GM21529 (cell line): Measurements from ENCODE around the gene AKAP11.
"Not testable (repeated sequence)": the region's sequence is repeated elsewhere in the genome, so short reads cannot be mapped to it uniquely, and the experiment has no call there.

Source experiments
- ATAC-seq: cut with Tn5 transposase; IDR thresholded peaks from one replicate; pipeline ENCODE4 v1.9.1; 2021; ENCODE audit not compliant: unreplicated experiment

The AKAP11 gene, protein sequence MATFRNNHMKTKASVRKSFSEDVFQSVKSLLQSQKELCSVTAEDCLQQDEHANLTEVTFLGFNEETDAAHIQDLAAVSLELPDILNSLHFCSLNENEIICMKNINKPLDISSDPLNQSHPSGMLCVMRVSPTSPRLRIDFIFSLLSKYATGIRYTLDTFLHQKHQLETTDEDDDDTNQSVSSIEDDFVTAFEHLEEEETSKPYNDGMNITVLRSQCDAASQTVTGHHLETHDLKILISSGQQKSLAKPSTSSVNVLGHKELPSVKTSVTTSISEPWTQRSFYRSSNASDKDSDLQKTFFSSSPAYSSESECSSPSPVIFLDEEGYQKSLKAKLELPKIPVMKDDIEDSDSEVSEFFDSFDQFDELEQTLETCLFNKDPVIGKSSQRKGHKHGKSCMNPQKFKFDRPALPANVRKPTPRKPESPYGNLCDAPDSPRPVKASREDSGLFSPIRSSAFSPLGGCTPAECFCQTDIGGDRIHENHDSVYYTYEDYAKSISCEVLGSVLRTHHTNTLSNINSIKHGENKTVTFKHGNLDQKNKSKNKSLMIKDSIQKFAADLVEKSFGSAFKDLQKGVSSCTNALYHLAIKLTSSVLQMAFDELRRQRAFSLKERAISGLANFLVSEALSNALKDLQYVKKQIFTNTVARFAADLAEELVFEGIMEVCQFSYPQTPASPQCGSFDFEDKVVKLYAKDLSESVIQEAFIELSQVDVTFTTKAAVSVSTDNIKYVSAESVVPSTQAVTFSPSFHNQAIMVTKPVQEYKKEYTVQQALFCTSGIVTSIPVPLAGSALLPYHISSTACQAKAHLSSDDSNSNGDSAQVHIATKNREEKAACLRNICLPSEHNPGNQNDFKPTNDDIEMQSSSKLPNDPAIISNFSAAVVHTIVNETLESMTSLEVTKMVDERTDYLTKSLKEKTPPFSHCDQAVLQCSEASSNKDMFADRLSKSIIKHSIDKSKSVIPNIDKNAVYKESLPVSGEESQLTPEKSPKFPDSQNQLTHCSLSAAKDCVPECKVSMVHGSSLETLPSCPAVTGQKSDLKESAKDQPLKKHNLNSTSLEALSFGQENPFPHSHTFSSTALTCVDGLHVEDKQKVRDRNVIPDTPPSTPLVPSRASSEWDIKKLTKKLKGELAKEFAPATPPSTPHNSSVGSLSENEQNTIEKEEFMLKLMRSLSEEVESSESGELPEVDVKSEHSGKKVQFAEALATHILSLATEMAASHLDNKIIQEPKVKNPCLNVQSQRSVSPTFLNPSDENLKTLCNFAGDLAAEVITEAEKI (N-terminal part only)

DNA sequence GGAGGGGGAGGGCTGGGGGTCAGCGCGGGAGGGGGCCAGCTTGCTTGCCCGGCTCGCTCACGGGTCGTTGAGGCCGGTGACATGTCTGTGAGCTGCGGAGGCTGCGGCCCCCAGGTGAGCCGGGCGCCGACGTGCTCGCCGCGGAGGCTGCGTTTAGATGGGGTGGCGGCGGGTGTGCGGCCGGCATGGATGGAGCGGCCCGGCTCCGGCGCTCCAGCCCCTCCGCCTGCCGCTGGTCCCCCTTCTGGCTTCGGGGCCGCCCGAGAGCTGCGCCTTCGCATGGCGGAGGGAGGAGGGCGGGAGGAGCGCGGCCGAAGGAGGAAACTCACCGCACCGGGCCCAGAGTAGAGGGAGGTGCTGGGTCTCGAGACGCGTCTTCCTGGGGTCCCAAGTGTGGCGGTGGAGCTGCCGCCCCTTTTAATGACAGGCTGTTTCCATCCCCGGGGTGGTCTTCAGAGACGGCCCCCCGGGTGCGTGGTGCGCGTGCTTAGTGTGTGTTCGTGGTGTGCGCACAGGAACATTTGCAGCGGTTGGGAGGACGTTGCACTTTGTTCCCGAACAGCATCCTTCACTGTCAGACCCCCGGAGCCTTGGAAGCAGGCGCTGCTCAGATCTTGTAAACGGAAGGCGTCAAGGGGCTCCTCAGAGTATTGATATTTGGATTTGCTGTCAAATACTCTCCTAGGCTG, at the start of gene AKAP11:
Gene AKAP11 (plus strand): TSS at position 38 of the 689 bp plus-strand sequence. CDS start 14,197 bp downstream, outside the sequence.
- ATAC-seq, result peak; percentile 15

DNA sequence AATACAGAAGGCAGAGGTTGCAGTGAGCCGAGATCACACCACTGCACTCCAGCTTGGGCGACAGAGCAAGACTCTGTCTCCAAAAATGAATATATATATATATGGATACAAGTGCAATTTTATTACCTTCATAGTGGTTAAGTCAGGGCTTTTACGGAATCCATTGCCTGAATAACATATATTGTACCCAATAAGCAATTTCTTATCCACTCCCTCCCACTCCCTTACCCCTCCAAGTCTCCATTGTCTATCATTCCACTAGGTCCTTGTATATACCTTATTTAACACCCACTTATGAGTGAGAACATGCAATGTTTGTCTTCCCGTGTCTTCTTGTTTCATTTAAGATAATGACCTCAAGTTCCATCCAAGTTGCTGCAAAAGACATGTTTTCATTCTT, 48.3 kb upstream of the AKAP11 start:
- ATAC-seq, result no peak

DNA sequence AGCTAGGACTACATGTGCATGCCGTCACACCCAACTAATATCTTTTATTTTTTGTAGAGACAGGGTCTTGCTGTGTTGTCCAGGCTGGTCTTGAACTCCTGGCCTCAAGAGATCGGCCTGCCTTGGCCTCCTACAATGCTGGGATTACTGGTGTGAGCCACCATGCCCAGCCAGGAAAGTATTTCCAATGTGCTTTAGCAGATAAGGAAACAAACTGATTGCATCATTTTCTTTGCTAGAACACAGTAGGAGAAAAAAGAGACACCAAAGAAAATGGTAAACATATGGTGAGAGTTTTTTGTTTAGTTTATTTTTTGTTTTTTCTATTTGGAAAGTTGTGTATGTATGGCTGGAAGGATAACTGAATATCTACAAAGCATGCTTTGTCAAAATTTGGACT, 46.9 kb upstream of the AKAP11 start:
- ATAC-seq, result no peak

DNA sequence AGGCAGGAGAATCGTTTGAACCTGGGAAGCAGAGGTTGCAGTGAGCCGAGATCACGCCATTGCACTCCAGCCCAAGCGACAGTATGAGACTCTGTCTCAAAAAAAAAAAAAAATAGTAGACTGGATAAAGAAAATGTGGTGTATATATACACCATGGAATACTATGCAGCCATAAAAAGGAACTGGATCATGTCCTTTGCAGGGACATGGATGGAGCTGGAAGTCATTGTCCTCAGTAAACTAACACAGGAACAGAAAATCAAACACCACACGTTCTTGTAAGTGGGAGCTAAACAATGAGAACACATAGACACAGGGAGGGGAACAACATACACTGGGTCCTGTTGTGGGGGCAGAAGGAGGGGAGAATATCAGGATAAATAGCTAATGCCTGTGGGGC, 45.2 kb upstream of the AKAP11 start:
- not testable (repeated sequence) for ATAC-seq

DNA sequence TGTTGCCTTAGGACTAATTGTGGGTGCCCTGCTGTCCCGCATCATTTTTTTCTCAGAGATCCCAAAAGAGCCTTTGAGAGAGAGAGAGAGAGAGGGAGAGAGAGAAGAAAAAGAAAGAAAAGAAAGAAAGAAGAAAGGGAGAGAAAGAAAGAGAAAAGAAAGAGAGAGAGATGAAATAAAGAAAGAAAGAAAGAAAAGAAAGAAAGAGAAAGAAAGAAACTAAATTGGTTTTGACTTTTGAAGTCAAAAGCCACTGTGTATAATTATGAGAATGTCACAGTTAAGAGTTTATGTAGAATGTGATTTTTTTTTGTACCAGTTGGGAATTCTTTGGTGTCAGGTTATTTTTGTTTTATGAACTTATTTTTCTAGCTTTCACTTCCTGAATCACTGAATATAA, 43.4 kb upstream of the AKAP11 start:
- no peak for ATAC-seq

DNA sequence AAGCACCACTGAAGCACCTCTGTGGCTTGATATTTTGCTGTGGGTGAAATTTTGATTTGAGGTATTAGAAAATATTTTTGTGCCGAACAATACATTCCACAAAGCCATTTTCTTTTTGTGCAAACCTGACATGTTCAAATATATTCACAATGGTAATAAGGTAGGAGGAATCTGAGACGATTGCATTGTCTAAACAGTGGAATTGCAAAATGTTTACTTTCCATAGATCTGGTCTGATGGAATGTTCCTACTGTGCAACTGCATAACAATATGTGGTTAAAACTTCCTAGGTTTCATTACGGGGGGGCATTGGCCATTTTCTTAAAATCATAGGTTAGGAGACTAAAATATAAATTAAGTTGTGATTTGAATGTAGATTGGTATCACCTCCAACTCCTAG, 42.7 kb upstream of the AKAP11 start:
- ATAC-seq, result no peak

DNA sequence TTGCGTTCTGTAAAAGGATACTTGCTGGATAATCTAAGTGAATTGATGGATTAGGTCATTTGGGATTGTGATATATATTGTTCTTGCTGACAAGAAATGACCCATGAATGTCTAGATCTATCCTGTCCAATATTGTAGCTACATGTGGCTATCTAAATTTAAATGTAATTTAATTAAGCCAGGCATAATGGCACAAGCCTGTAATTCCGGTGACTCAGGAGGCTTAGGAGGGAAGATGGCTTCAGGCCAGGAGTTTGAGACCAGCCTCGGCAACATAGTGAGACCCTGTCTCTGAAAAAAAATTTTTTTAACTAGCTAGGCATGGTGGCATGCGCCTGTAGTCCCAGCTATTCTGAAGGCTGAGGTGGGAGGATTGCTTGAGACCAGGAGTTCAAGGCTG, 39.3 kb upstream of the AKAP11 start:
- ATAC-seq, result no peak

DNA sequence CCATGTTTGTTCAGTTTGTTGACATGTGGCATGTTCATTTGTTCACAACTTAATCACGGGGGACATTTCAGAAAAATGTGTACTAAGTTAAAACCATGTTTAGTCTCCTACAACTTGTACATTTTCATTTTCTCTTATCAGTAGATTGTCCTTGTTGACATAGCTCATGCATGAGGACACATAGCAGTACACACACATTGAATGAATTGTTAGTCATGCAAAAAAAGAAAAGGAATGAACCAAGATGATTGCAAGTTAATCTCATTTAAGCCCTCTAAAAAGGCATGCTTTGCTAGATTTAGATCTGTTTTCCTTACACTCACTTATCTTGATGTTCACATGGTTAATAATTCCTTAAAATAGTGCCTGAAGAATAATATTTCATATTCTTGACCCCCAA, 38.2 kb upstream of the AKAP11 start:
- no peak for ATAC-seq

DNA sequence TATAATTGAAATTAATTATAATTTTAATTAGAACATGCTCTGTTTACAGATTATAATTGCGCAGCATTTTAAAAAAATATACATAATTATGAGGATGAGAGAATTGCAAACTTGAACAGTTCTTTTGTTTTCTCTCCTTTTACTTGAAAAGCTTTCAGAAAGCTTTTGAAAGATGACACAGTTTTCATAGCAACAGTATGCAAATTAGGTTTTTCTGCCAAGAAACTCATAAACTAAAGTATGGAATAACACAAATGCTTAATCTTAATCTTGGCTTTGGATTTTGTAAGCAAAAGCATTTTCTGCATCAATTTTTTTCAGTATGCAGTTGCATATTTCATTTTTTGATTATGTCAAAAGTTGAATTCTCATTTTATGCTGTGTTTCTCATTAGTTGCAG, 32.8 kb upstream of the AKAP11 start:
- no peak for ATAC-seq

DNA sequence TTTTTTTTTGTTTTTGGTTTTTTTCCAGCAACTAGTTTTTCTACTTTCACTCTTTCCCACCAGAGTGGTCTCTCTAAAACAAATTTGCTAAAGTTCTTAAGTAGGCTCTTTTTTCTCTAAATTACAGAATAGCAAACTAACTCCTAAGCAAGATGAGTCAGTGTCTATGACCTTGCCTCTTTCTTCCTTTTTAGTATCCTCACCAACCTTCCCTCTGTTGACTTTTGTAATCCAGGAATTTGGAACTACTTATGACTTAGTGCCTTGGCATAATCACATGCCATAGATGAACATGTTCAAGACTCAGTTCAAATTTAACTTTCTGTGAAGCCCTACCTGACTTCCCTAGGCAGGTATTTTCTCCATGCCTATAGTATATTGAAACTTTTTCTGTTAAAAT, 32.3 kb upstream of the AKAP11 start:
- ATAC-seq, result no peak

DNA sequence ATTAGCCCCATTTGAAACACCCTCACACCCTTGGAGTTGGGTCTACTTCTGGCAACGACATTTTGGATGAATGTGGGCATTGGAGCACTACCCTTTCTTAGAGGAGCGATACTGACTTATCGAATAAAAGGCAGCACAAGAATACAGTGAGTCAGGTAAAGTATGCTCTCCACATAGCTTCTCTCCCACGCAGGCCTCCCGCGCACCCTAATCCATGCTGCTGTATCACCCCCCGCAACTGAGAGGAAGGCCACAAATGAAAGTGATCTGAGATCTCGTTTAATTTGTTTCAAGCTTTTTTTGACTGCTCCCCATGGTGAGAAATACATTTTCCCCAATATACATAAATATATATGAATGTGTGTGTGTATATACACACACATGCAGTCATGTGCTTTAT, 25.4 kb upstream of the AKAP11 start:
- ATAC-seq, result no peak

DNA sequence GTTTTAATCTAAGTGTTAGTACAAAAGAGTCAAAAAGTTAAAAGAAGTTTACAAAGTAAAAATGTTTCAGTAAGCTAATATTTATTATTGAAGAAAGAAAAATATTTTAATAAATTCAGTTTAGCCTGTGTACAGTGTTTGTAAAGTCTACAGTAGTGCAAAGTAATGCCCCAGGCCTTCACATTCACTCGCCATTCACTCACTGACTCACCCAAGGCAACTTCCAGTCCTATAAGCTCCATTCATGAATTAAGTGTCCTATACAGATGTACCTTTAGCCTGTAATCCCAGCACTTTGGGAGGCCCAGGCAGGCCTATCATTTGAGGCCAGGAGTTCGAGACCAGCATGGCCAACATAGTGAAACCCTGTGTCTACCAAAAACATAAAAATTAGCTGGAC, 24.1 kb upstream of the AKAP11 start:
- ATAC-seq, result no peak

DNA sequence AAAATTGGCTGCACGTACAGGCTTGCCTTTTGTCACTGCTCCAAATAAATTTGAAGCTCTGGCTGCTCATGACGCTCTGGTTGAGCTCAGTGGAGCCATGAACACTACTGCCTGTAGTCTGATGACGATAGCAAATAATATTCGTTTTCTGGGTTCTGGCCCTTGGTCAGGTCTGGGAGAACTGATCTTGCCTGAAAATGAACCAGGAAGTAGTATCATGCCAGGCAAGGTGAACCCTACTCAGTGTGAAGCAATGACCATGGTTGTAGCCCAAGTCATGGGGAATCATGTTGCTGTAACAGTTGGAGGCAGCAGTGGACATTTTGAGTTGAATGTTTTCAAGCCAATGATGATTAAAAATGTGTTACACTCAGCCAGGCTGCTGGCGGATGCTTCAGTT, 16.1 kb upstream of the AKAP11 start:
- ATAC-seq, result no peak

DNA sequence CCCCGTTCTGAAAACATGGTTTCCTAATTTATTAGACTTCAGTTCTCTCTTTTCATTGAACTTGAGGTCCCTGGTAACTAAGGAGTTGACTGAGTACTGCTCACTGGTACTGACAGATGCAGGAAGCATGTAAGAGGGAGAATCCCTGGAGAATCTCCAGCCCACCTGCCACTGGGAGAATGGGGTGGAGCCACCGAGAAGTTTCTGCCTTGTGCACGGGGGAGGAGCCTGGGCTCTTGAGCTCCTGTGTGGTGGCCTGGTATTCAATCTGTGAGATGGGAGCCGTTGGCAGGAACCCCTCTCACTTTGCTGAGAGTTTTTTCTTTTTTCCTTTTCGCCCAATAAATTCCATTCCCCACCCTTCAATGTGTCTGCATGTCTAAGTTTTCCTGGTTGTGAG, 13.2 kb upstream of the AKAP11 start:
- ATAC-seq, result no peak

DNA sequence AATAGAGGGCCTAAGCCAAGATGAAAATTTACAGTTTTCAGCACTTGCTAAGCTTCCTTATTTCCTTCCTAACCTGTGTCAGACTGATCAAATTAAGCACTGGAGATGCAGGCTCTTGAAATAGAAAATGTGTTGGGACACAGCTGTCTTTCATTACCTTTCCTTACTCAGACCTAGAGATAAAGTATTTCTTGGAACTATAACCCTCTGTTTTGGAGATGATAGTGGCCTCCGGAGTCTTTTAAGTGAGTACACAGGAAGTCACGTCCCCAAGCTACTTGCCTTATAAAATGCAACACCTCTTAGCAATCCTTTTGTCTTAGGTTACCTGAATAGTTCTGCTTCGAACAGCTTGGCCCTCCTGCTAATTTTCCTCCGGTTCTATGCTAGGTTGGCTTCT, 12.4 kb upstream of the AKAP11 start:
- no peak for ATAC-seq

DNA sequence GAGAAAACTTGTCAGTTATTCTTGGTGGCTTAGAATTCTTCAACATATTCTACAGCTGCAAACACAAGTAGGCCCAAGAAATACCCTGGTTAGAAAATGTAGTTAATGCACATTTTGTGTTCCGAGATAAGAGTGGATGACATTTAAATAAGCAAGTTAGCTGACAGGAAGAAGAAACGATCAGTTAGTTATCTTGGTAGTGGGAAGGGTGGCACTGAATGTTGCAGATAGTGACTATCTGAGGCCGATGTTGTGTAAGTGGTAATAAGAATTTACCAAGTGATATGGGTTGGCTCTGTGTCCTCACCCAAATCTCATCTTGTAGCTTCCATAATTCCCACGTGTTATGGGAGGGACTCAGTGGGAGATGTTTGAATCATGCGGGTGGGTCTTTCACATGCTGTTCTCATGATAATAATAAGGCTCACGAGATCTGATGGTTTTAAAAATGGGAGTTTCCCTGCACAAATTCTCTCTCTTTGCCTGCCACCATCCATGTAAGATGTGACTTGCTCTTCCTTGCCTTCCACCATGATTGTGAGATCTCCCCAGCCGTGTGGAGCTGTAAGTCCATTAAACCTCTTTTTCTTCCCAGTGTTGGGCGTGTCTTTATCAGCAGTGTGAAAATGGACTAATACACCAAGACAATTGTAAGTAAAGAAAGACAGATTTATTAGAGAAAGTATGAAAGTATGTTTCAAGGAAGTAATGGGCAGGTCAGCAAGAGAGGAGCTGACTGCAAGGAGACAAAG, 10.9 kb upstream of the AKAP11 start:
- ATAC-seq, result no peak

DNA sequence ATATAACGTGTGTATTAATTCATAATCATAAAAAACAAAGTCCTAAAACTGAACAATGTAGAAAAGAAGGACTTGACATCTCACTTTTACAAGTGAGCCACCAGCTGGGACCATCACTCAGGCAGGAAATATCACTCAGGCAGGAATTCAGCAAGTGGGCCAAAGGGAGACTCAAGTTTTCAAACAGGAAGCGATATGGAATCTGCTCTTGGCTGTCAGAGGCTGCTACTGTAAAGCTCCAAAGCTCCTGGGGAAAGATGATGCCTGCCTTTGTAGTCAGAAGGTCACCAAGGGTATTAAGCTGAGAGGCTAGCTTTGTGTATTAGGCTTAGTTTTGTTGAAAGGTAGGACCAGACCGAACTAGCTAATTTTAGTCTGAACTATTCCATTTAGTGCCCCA, 5.5 kb upstream of the AKAP11 start:
- no peak for ATAC-seq

DNA sequence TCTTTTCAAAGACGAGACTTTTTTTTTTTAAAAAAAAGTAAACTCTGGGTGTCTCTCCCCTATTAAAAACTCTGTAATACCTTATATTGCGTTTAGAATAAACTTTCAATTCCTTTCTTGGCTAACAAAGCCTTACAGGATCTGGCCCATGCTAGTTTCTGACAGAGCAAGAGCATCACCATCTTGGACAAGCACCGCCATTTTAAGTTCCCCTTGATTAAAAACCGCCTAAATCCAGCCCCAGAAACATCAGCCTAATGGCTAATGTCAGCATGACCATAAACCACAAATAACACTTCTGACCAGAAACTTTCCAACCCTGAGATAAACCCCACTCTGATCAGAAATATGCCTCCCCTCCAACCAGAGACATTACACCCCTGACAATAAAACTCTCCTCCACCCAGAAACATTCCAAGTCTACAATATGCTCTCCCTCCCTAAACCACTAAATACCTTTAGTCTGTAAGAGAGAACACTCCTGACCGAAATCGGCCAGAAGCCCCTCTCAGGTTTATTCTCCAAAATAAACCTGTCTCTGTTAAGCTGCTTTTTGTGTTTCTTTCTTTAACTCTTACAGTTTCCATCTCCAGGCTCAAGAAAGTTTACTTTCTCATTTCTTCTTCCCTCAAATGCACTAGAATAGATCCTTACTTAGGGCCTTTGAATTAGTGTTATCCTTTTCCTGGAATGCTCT, 1.6 kb upstream of the AKAP11 start:
- no peak for ATAC-seq

DNA sequence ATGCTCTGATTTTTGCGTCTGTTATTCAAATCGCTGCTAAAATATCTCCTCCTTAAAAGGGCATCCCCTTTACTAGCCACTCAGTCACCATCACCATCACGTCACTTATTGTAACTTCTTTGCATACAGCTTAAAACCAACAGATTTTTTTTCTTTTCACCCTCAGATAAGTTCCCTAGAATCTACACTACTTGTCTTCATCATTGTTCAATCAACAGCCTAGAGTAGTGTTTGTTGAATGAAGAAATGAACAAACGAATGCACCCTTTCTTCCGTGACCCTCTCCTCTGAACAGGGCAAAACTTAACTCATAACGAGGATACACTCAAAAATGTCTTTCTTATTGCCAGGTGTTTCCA, 1.1 kb upstream of the AKAP11 start:
- ATAC-seq, result no peak
